Suppressor macrophage treated with lipopolysaccharide for 1 hour (primary cell): ENCODE results near the gene PIGQ.
A peak's percentile ranks its signal among the peaks of the same experiment; 100 is the strongest.

ENCODE experiments used
- DNase-seq, 3 donors: peaks; one replicate each; pipeline ENCODE4 v3.0.0-alpha.2; 2020 to 2022

PIGQ gene

GRCh38 chr16:610513-611381 is 41.0 kb downstream of the PIGQ start:
- peak; percentile 68 to 86 (median 79) for DNase-seq

GRCh38 chr16:615122-615521 is 45.4 kb downstream of the PIGQ start:
- DNase-seq = no peak

GRCh38 chr16:616733-617586 is 47.2 kb downstream of the PIGQ start:
- no peak for DNase-seq

GRCh38 chr16:617855-618254 is 48.1 kb downstream of the PIGQ start:
- DNase-seq = no peak

GRCh38 chr16:619476-620100 is 49.8 kb downstream of the PIGQ start:
- no peak for DNase-seq

- DNase-seq = no peak
Measured at GRCh38 chr16:620700-621525, 51.1 kb downstream of the PIGQ start.

GRCh38 chr16:621526-622105 is 51.8 kb downstream of the PIGQ start:
- no peak for DNase-seq

GRCh38 chr16:622920-623280 is 53.1 kb downstream of the PIGQ start:
- no peak for DNase-seq

- DNase-seq = no peak
Measured at GRCh38 chr16:624526-625070, 54.8 kb downstream of the PIGQ start.

GRCh38 chr16:625117-625976 is 55.6 kb downstream of the PIGQ start:
- no peak for DNase-seq

GRCh38 chr16:625977-626765 is 56.4 kb downstream of the PIGQ start:
- DNase-seq = no peak

GRCh38 chr16:626787-627453 is 57.2 kb downstream of the PIGQ start:
- DNase-seq = peak; percentile 43 to 62 (median 50)

GRCh38 chr16:627454-628239 is 57.9 kb downstream of the PIGQ start:
- no peak for DNase-seq

GRCh38 chr16:628321-629061 is 58.7 kb downstream of the PIGQ start:
- DNase-seq = no peak

GRCh38 chr16:629185-629832 is 59.5 kb downstream of the PIGQ start:
- no peak for DNase-seq

- no peak for DNase-seq
Measured at GRCh38 chr16:629833-630248, 60.1 kb downstream of the PIGQ start.

GRCh38 chr16:630249-630814 is 60.6 kb downstream of the PIGQ start:
- peak in 2 of 3 donors; percentile 18 to 31 for DNase-seq
